Ascending aorta (tissue), 2 donors: ENCODE measurements around the gene SREBF1. TPM values are rescaled to one million over a fixed set of nuclear protein-coding genes. Genes with fewer than 3 reads are reported as not detected.
A peak's percentile ranks its signal among the peaks of the same experiment; 100 is the strongest.

Source experiments
- DNase-seq, 2 donors: peaks; one replicate each; pipeline ENCODE4 v3.0.0-alpha.2; 2019; ENCODE audit warnings: low spot score in 2 of 2
- H3K27ac ChIP-seq, 2 donors: fragments of 200-600 bp; sonication (generic); one replicate each; pipeline ENCODE4 v1.5.1; 2016 to 2017; ENCODE audit warnings: mild to moderate bottlenecking in 1 of 2
- H3K27me3 ChIP-seq: fragments of 200-600 bp; sonication (generic); one replicate; pipeline ENCODE4 v1.5.1; 2017
- H3K36me3 ChIP-seq, 2 donors: fragments of 200-600 bp; sonication (generic); one replicate each; pipeline ENCODE4 v1.5.1; 2016
- H3K4me1 ChIP-seq, 2 donors: fragments of 200-600 bp; sonication (generic); one replicate each; pipeline ENCODE4 v1.5.1; 2016 to 2017; ENCODE audit warnings: mild to moderate bottlenecking in 1 of 2
- H3K4me3 ChIP-seq, 2 donors: fragments of 200-600 bp; sonication (generic); one replicate each; pipeline ENCODE4 v1.5.1; 2016 to 2017; ENCODE audit warnings: mild to moderate bottlenecking in 1 of 2
- H3K9me3 ChIP-seq, 2 donors: fragments of 200-600 bp; sonication (generic); one replicate each; pipeline ENCODE4 v1.5.1; 2016
- intact Hi-C: fragments of 100-400 bp; cut with DNase I; formaldehyde crosslinking; loops from one replicate; pipeline ENCODE4 v1.15.1; 2023
- total RNA-seq: library from RNA; depleted of rRNA; stranded (reverse); fragments of >200 nt; gene quantifications from one replicate; pipeline ENCODE4 v1.1.0, GENCODE V29; 2016
- TF ChIP-seq, protein P1 (sequence below), 3 experiments: fragments of 200-600 bp in 2 of 3; fragments of 450-650 bp in 1 of 3; sonication (generic) in 2 of 3; IDR thresholded peaks; one replicate each; pipeline ENCODE4 v1.5.1; 2016 to 2019; ENCODE audit warnings: antibody characterized with exemption in 3 of 3, mild to moderate bottlenecking in 1 of 3, moderate library complexity in 1 of 3

Gene SREBF1
- total RNA-seq, 1 donor from 2014 or later: 141 TPM

DNA sequence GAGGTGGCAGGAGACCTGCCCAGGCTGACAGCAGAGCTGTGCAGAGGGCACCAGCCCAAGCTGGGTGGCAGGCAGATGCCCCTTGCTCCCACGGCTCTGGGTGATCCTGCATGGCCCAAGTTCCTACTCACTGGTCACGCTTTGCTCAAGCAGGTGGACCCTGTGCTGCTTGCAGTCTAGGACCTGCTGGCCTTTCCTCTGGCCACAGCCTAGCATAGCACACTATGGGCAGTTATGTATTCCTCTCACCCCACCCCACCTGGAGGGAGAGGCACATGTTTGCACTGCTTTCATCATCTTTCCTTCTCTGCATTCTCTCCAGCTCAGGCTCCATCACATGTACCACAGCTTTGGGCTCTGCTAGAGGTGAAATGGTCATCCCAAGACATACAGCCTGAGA lies 19.6 kb upstream of the SREBF1 start:
- Histone ChIP-seq H3K9me3 (no peaks in the 10 kb centered on the region), H3K27me3 (no peaks in the 10 kb centered on the region), H3K4me3 (no peak overlapping the region), H3K36me3 (peaks cover 3 to 6% of the 10 kb centered on the region in 2 donors), H3K27ac (no peak overlapping the region), H3K4me1 (peaks cover 12 to 21% of the 10 kb centered on the region in 2 donors)
- TF ChIP-seq, protein P1, sequence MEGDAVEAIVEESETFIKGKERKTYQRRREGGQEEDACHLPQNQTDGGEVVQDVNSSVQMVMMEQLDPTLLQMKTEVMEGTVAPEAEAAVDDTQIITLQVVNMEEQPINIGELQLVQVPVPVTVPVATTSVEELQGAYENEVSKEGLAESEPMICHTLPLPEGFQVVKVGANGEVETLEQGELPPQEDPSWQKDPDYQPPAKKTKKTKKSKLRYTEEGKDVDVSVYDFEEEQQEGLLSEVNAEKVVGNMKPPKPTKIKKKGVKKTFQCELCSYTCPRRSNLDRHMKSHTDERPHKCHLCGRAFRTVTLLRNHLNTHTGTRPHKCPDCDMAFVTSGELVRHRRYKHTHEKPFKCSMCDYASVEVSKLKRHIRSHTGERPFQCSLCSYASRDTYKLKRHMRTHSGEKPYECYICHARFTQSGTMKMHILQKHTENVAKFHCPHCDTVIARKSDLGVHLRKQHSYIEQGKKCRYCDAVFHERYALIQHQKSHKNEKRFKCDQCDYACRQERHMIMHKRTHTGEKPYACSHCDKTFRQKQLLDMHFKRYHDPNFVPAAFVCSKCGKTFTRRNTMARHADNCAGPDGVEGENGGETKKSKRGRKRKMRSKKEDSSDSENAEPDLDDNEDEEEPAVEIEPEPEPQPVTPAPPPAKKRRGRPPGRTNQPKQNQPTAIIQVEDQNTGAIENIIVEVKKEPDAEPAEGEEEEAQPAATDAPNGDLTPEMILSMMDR (IDR thresholded peaks at IDR 0.05): no peak
- intact Hi-C loops: no loop called here
- DNase-seq: no peak

DNA sequence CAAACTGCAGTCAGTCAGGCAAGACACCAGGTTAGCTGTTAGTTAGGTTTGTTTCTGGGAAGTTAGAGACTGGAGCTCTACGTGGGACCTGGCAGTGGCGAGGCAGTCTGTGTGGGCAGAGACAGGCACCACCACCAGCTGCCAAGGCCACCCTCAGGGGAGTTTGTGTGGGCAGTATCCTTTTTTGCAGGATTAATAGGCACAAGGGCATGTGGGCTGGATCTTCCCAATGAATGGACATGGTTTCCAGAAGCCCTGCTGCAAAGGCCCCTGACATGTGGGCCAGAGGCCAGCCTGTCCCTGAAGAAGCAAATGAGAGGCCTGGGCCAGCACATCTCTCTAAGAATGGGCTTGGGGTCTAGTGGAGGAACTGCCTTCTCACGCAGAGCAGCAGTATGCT lies 19.2 kb upstream of the SREBF1 start:
- H3K27ac ChIP-seq: peak overlapping the region; percentile 58 to 66
- H3K9me3 ChIP-seq: no peaks in the 10 kb centered on the region
- TF ChIP-seq, protein P1 (IDR thresholded peaks at IDR 0.05): no peak
- peaks cover 12 to 21% of the 10 kb centered on the region in 2 donors for H3K4me1 ChIP-seq
- no peak overlapping the region for H3K4me3 ChIP-seq
- DNase-seq: peak in 1 of 2 donors; percentile 80
- no peaks in the 10 kb centered on the region for H3K27me3 ChIP-seq
- intact Hi-C loops: no loop called here
- peaks cover 2 to 3% of the 10 kb centered on the region in 2 donors for H3K36me3 ChIP-seq

DNA sequence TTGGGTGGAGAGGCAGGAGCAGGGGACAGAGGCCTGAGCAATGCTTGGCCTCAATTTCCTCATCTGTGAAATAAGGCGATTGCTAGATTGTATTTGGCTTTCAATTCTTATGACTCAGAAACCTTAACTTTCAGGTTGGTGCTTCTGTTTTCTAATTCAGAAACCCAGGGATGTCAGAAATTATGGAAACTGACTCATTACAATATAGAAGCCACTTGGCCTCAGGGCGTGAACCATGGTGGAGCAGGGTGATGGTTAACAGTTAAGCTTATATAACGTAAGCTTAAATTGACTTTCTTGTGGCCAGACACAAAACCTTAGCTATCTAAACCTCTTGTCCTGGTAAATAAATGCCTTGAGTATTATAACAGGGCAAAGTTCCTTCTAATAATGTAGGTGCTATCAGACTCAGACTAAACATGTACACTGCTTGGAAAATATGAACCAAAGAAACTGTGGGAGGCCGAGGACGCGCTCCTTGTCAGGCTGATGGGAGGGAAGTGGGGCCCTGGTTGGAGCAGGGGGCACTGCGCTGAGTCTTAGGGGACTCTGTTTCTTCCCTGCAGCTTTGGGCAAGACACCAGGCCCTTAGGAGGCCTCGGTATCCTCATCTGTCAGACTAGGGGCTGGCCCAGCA lies 17.1 kb upstream of the SREBF1 start:
- Histone ChIP-seq H3K27me3 (no peaks in the 10 kb centered on the region), H3K4me1 (peaks cover 15 to 33% of the 10 kb centered on the region in 2 donors), H3K4me3 (no peak overlapping the region), H3K27ac (no peak overlapping the region), H3K36me3 (peaks cover 0 to 3% of the 10 kb centered on the region in 2 donors), H3K9me3 (no peaks in the 10 kb centered on the region)
- intact Hi-C loops: no loop called here
- no peak for DNase-seq
- TF ChIP-seq, protein P1 (IDR thresholded peaks at IDR 0.05): no peak

DNA sequence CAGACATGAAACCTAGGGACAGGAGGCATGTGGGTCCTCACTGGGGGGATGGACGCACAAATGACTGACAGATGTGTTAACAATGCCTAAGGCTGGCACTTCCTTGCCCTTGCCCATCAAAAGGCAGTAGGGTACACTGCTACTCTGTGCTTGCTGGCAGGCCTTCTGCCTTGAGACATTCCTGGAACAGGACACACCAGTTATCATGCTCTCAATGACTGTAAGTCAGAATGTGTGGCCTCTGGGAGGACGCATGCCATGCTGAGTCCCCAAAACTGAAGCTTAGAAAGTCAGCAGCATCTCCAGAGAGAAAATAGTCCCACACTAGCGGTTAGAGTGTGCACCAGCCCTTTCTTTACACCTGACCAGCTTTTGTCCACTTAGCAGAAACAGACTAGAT lies 16.1 kb upstream of the SREBF1 start:
- Histone ChIP-seq H3K27me3 (no peaks in the 10 kb centered on the region), H3K27ac (no peak overlapping the region), H3K4me1 (peaks cover 20 to 41% of the 10 kb centered on the region in 2 donors), H3K36me3 (peaks cover 0 to 3% of the 10 kb centered on the region in 2 donors), H3K4me3 (no peak overlapping the region), H3K9me3 (no peaks in the 10 kb centered on the region)
- DNase-seq: no peak
- TF ChIP-seq, protein P1 (IDR thresholded peaks at IDR 0.05): no peak
- intact Hi-C loops: no loop called here

DNA sequence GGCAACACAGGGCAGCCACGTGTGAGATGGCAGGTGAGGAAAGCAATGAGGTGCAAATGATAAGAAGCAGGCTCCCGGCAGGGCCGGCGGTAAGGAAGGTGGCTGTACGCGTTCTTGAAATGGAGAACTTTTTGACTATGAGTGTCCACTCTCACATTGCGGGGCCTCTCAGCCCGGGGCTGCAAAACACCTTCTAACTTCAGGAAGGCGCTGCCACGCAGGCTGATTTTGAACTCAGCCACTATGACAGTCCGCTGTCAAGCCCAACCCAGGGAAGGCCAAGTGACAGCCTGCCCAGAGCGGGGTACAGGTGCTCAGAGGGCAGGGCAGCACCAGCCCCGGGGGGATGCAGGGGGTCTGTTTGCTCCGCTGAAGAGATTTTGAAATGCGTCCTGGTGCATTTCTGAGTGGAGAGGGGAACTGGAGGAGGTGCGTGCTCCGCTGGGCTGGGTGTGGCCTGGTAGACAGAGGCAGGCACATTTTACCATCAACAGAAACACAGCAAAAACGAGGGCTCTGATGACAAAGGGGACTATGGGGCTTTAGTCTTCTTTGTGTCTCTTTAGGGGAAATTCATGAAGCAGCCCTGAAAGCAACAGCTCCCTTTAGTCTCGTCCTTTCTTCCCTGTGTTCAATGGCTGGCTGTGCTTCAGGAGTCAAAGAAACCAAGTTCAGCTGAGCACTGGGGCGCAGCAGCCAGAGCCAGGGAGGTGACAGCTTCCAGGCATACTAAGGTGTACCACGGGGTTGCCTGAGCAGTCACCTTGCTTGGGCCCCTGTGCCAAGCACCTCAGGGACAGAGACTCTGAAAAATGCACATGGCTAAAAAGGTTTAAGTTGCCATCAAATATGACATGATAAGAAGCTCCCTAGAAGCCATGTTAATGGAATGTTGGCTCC lies 14.6 kb upstream of the SREBF1 start:
- Histone ChIP-seq H3K4me3 (no peak overlapping the region), H3K4me1 (peaks cover 20 to 40% of the 10 kb centered on the region in 2 donors), H3K9me3 (no peaks in the 10 kb centered on the region), H3K36me3 (peaks cover 9 to 10% of the 10 kb centered on the region in 2 donors), H3K27me3 (no peaks in the 10 kb centered on the region), H3K27ac (no peak overlapping the region)
- no peak for DNase-seq
- intact Hi-C loops: no loop called here
- TF ChIP-seq, protein P1 (IDR thresholded peaks at IDR 0.05): no peak
